Measurements from ENCODE around the gene PUSL1. TPM values are rescaled to one million over a fixed set of nuclear protein-coding genes. Genes with fewer than 3 reads are reported as not detected.

The PUSL1 gene
- total and polyA plus RNA-seq, 2 donors (not counting 1 experiment from before 2014, with no cell fraction given) = 15.7 to 25.8 TPM

DNA sequence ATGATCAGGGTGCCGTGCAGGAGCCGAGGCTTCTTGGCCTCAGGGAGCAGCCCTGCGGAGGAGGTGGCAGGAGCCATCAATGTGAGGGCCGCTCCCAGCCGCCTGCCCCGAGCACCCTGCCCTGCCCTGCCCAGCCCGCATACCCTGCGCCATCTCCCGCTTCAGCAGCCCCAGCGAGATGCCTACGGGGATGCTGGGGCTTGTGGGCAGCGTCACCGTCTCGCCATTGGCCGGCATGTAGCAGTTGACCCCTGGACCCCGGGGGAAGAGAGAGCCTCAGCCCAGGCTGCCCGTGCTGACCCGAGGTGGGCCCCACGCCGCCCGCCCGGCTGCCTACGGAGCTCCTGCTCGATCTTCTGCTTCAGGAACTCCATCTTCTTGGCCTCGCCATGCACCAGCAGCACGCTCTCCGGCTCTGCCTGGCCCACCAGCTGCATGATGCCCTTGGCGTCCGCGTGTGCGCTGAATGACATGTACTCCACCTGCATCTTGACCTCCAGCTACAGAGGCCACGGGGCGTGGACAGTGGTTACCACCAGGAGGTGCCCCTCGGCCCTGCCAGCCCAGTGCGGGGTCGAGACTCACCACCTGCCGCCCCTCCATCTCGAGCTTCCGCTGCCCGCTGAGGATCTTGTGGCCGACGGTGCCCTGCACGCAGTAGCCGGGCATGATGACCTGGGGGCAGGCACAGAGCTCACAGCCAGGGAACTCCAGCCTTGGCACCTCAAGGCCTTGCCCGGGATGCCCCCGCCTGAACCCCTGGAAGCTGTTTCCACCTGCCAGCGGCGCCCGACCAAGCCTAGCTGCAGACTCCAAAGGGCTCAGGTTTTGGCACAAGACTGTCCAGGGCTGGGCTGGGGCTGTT lies 4.3 kb downstream of the PUSL1 start:
- Mint-ChIP-seq H3K4me3 (no peak overlapping the region), H3K4me1 (peaks cover 4% of the 10 kb centered on the region), H3K9me3 (ENCODE audit: insufficient read depth) (no peaks in the 10 kb centered on the region), H3K27ac (no peak overlapping the region), H3K27me3 (no peaks in the 10 kb centered on the region)
- Histone ChIP-seq H3K36me3 (replicated peaks in 1 of 2; ENCODE audit: control extremely low read depth in 1 of 2, control insufficient read depth in 1 of 2, extremely low read depth in 1 of 2, insufficient read depth in 2 of 2, low read length in 1 of 2) (peaks cover 0 to 39% of the 10 kb centered on the region in 2 experiments), H3K9me3 (ENCODE audit: control extremely low read depth in 1 of 3, control insufficient read depth in 2 of 3, insufficient read depth in 1 of 3, low read length in 2 of 3) (no peaks in the 10 kb centered on the region), H3K79me2 (ENCODE audit: control insufficient read depth, insufficient read depth, low read length) (peaks cover 8% of the 10 kb centered on the region), H3K4me3 (ENCODE audit: control extremely low read depth in 1 of 5, extremely low read depth in 1 of 5, insufficient read depth in 1 of 5, low read depth in 2 of 5, low read length in 4 of 5) (no peak overlapping the region), H3K9ac (ENCODE audit: low read length) (no peak overlapping the region), H3K27me3 (replicated peaks in 1 of 4; ENCODE audit: control extremely low read depth in 1 of 4, control insufficient read depth in 3 of 4, insufficient read depth in 4 of 4, low read length in 3 of 4) (no peaks in the 10 kb centered on the region), H3K4me1 (ENCODE audit: control insufficient read depth in 2 of 2, insufficient read depth in 2 of 2, low read length in 2 of 2) (peaks cover 6 to 10% of the 10 kb centered on the region in 2 donors), H3K27ac (ENCODE audit: low read length in 2 of 2) (no peak overlapping the region), H2AFZ (ENCODE audit: insufficient read depth, low read depth, low read length, poor library complexity, severe bottlenecking) (no peak overlapping the region), H4K20me1 (ENCODE audit: control insufficient read depth, insufficient read depth, low read length, poor library complexity, severe bottlenecking) (peaks cover 9% of the 10 kb centered on the region), H3K4me2 (replicated peaks; ENCODE audit: low read depth, low read length, poor library complexity, severe bottlenecking) (no peak overlapping the region)
- ATAC-seq (ENCODE audit: low read depth) (no peak), DNase-seq (no peak)
- POLR2A ChIA-PET = no interaction called here
- intact Hi-C loops (cut with micrococcal nuclease) = no loop called here
- no peak for TF ChIP-seq EZH2 (IDR thresholded peaks at IDR 0.05; ENCODE audit: borderline replicate concordance, insufficient read depth, low read depth, low read length, poor library complexity, severe bottlenecking)
- TF ChIP-seq, protein P1, sequence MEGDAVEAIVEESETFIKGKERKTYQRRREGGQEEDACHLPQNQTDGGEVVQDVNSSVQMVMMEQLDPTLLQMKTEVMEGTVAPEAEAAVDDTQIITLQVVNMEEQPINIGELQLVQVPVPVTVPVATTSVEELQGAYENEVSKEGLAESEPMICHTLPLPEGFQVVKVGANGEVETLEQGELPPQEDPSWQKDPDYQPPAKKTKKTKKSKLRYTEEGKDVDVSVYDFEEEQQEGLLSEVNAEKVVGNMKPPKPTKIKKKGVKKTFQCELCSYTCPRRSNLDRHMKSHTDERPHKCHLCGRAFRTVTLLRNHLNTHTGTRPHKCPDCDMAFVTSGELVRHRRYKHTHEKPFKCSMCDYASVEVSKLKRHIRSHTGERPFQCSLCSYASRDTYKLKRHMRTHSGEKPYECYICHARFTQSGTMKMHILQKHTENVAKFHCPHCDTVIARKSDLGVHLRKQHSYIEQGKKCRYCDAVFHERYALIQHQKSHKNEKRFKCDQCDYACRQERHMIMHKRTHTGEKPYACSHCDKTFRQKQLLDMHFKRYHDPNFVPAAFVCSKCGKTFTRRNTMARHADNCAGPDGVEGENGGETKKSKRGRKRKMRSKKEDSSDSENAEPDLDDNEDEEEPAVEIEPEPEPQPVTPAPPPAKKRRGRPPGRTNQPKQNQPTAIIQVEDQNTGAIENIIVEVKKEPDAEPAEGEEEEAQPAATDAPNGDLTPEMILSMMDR (IDR thresholded peaks at IDR 0.05) = no peak
- CTCF ChIA-PET = no interaction called here
- 95% methylated on average over 45 of the region's 49 CpGs for WGBS (ENCODE audit: insufficient coverage)

Data from B cell (primary cell).